Measurements from ENCODE around the gene TLE6. TPM values are rescaled to one million over a fixed set of nuclear protein-coding genes. Genes with fewer than 3 reads are reported as not detected.

The TLE6 gene
- total and polyA plus RNA-seq, 2 of the 8 experiments (the other 6 are each of a cell fraction or from before 2014, with no cell fraction given), result 2.5 to 2.9 TPM

DNA sequence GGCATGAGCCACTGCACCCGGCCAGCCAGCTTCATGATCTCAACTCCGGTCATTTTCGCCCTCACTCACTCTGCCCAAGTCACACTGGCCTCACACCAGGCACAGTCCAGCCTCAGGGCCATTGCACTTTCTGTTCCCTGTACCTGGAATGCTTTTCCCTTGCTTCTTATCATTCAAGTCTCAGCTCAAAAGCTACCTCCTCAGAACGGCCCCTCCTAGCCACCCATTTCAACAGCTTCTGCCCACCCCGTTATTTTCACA, 54.2 kb downstream of the TLE6 start (continued):
- TF ChIP-seq NANOG (IDR thresholded peaks at IDR 0.05; ENCODE audit: insufficient read depth, low read depth, low read length, poor library complexity, severe bottlenecking) (no peak), TAF1 (IDR thresholded peaks at IDR 0.05; ENCODE audit: low read depth, low read length) (no peak), MAFK (IDR thresholded peaks at IDR 0.05; ENCODE audit: low read depth, low read length) (no peak), PHF8 (conservative IDR thresholded peaks at IDR 0.05; ENCODE audit: low read depth, low read length) (no peak), JUND (IDR thresholded peaks at IDR 0.05; ENCODE audit: low read length) (no peak), EGR1 (IDR thresholded peaks at IDR 0.05; ENCODE audit: borderline replicate concordance, low read depth, low read length) (no peak), KDM1A (IDR thresholded peaks at IDR 0.05; ENCODE audit: borderline replicate concordance, low read length) (no peak)
